Uterus (tissue), 2 donors: ENCODE measurements around the gene SORL1.

Experiments used
- CTCF ChIP-seq, 4 experiments: fragments of 200-600 bp in 2 of 4; fragments of 450-650 bp in 2 of 4; sonication (generic) in 2 of 4; IDR thresholded peaks; one replicate each; pipeline ENCODE4 v1.5.1; 2016 to 2019; ENCODE audit warnings: antibody characterized with exemption in 4 of 4, mild to moderate bottlenecking in 2 of 4, moderate library complexity in 1 of 4
- POLR2A ChIP-seq, 2 donors: fragments of 450-650 bp; IDR thresholded peaks; one replicate each; pipeline ENCODE4 v1.6.1; 2016; ENCODE audit warnings: antibody characterized with exemption in 2 of 2, mild to moderate bottlenecking in 1 of 2, moderate library complexity in 1 of 2

- TF ChIP-seq CTCF (IDR thresholded peaks at IDR 0.05) = no peak
- TF ChIP-seq POLR2A (IDR thresholded peaks at IDR 0.05) = no peak
Observed at GRCh38 chr11:121530257-121530656, 78.1 kb downstream of the SORL1 start.
